OCI-LY3 (cell line): ENCODE results near the gene NTHL1.

Experiments used
- H2AFZ ChIP-seq: fragments of 200-600, 300-600 bp; shearing (Covaris generic); 2 replicates; pipeline ENCODE4 v1.6.0; 2014; ENCODE audit warnings: antibody characterized with exemption, low read depth, low read length
- H3K27ac ChIP-seq: fragments of 200-600, 300-600 bp; sonication (generic); 2 replicates; pipeline ENCODE4 v1.5.1; 2014; ENCODE audit warnings: mild to moderate bottlenecking, low read length, moderate library complexity, mixed read lengths
- H3K27me3 ChIP-seq: fragments of 200-600, 300-600 bp; sonication (generic); 2 replicates; pipeline ENCODE4 v1.6.1; 2014; ENCODE audit warnings: low read depth, low read length, mixed read lengths
- H3K36me3 ChIP-seq: fragments of 200-600, 300-600 bp; sonication (generic); replicated peaks from 2 replicates; pipeline ENCODE3; 2014; ENCODE audit warnings: low read depth, low read length, mixed read lengths
- H3K4me1 ChIP-seq: fragments of 300-600, 200-600 bp; sonication (generic); 2 replicates; pipeline ENCODE4 v1.6.1; 2014; ENCODE audit warnings: low read length, mixed read lengths
- H3K4me2 ChIP-seq: fragments of 200-600, 300-600 bp; sonication (generic); 2 replicates; pipeline ENCODE4 v1.6.1; 2014; ENCODE audit warnings: low read length, mixed read lengths
- H3K4me3 ChIP-seq: fragments of 300-600, 200-600 bp; sonication (generic); 2 replicates; pipeline ENCODE4 v1.5.1; 2014; ENCODE audit warnings: antibody characterized with exemption, mild to moderate bottlenecking, low read length, moderate library complexity
- H3K79me2 ChIP-seq: fragments of 300-600, 200-600 bp; shearing (Covaris generic); 2 replicates; pipeline ENCODE4 v1.6.1; 2014; ENCODE audit warnings: mild to moderate bottlenecking, low read length, mixed read lengths
- H3K9ac ChIP-seq: fragments of 300-600, 200-600 bp; shearing (Covaris generic); 2 replicates; pipeline ENCODE4 v1.6.0; 2014; ENCODE audit warnings: mild to moderate bottlenecking, low read length, moderate library complexity
- H3K9me3 ChIP-seq: fragments of 200-600, 300-600 bp; shearing (Covaris generic); 2 replicates; pipeline ENCODE4 v1.6.1; 2014; ENCODE audit warnings: low read length, mixed read lengths; ENCODE audit not compliant: insufficient read depth
- H4K20me1 ChIP-seq: fragments of 200-600, 300-600 bp; sonication (generic); 2 replicates; pipeline ENCODE4 v1.6.1; 2016; ENCODE audit warnings: low read length, mixed read lengths; ENCODE audit not compliant: insufficient read depth
- EZH2phosphoT487 ChIP-seq: fragments of 200-600 bp; shearing (Covaris generic); IDR thresholded peaks from 2 replicates; pipeline ENCODE4 v1.6.1; 2018; ENCODE audit warnings: antibody characterized with exemption, mixed run types, low read depth
- TF ChIP-seq, protein P1 (sequence below): fragments of 200-600, 300-600 bp; sonication (generic); IDR thresholded peaks from 2 replicates; pipeline ENCODE4 v1.5.1; 2014; ENCODE audit warnings: antibody characterized with exemption, low read length, low read depth

NTHL1 gene

GRCh38 chr16:2047330-2048115, at the start of gene NTHL1, which contains the start of gene TSC2:
Gene NTHL1 (minus strand): TSS chr16:2047834. CDS start chr16:2047823, 11 bp downstream.
Gene TSC2 (plus strand): TSS chr16:2047985. CDS start chr16:2048616, 631 bp downstream.
- H3K9ac ChIP-seq = peak within 1 kb of the TSS; percentile 72
- TF ChIP-seq EZH2phosphoT487 = no peak
- TF ChIP-seq, protein P1, sequence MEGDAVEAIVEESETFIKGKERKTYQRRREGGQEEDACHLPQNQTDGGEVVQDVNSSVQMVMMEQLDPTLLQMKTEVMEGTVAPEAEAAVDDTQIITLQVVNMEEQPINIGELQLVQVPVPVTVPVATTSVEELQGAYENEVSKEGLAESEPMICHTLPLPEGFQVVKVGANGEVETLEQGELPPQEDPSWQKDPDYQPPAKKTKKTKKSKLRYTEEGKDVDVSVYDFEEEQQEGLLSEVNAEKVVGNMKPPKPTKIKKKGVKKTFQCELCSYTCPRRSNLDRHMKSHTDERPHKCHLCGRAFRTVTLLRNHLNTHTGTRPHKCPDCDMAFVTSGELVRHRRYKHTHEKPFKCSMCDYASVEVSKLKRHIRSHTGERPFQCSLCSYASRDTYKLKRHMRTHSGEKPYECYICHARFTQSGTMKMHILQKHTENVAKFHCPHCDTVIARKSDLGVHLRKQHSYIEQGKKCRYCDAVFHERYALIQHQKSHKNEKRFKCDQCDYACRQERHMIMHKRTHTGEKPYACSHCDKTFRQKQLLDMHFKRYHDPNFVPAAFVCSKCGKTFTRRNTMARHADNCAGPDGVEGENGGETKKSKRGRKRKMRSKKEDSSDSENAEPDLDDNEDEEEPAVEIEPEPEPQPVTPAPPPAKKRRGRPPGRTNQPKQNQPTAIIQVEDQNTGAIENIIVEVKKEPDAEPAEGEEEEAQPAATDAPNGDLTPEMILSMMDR = 0 out of 2 replicates have a peak, but pooled peaks have one; percentile 8
- H3K79me2 ChIP-seq = peaks cover 18% of the 10 kb centered on the region
- no peaks in the 10 kb centered on the region for H4K20me1 ChIP-seq
- peak within 1 kb of the TSS; percentile 30; the same call in 1 of the 2 replicates for H2AFZ ChIP-seq
- H3K36me3 ChIP-seq = no peaks in the 10 kb centered on the region
- no peak within 1 kb of the TSS for H3K27ac ChIP-seq
- no peaks in the 10 kb centered on the region for H3K9me3 ChIP-seq
- peak within 1 kb of the TSS; percentile 96 for H3K4me2 ChIP-seq
- peak within 1 kb of the TSS; percentile 94 for H3K4me3 ChIP-seq
- H3K27me3 ChIP-seq = no peaks in the 10 kb centered on the region
- peaks cover 23% of the 10 kb centered on the region for H3K4me1 ChIP-seq

DNA sequence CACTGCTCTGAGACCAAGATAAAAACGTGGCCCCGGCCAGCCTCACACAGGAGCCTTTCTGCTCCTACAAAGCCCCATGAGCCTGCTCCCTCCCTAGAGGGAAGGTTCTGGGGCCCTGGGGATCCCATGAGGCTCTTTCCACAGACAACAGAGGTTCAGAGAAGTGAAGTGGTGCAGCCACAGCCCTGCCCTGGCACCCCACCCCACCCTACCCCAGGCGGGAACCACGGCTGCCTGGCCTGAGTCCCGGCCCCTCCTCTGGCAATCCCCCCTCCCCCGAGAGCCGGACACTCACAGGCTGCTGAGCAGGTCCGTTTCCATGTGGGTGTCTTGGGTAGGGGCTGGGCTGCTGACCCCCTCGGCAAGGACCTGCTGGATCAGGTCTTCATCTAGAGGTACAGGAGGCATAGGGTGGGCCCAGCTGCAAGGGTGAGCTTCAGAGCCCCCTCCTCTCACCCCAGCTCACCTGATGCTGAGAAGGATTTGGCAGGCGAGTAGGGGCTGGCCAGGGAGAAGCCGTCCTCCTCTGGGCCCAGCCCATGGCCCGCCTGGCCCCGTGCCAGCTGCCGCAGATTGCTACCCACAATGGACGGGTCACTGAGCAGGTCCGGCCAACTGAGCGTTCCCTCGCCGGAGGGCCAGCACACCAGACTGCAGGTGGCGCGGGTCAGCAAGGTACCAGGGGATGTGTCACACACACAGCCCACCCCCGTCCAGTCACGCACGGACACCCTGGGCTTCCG, 49.4 kb upstream of the NTHL1 start:
- H3K27ac ChIP-seq = no peak overlapping the region
- H3K9me3 ChIP-seq = no peaks in the 10 kb centered on the region
- no peaks in the 10 kb centered on the region for H3K27me3 ChIP-seq
- H3K36me3 ChIP-seq = no peaks in the 10 kb centered on the region
- H2AFZ ChIP-seq = no peak overlapping the region
- no peaks in the 10 kb centered on the region for H3K4me1 ChIP-seq
- TF ChIP-seq, protein P1 = no peak
- TF ChIP-seq EZH2phosphoT487 = no peak
- no peak overlapping the region for H3K4me2 ChIP-seq
- H3K9ac ChIP-seq = no peak overlapping the region
- H3K4me3 ChIP-seq = no peak overlapping the region
- no peaks in the 10 kb centered on the region for H3K79me2 ChIP-seq
- H4K20me1 ChIP-seq = no peaks in the 10 kb centered on the region

- no peak overlapping the region for H2AFZ ChIP-seq
- H3K4me2 ChIP-seq = no peak overlapping the region
- no peaks in the 10 kb centered on the region for H3K9me3 ChIP-seq
- H3K4me3 ChIP-seq = no peak overlapping the region
- TF ChIP-seq, protein P1 = no peak
- no peak for TF ChIP-seq EZH2phosphoT487
- H3K36me3 ChIP-seq = no peaks in the 10 kb centered on the region
- H3K4me1 ChIP-seq = no peaks in the 10 kb centered on the region
- no peaks in the 10 kb centered on the region for H3K79me2 ChIP-seq
- no peaks in the 10 kb centered on the region for H4K20me1 ChIP-seq
- H3K9ac ChIP-seq = no peak overlapping the region
- no peak overlapping the region for H3K27ac ChIP-seq
- H3K27me3 ChIP-seq = no peaks in the 10 kb centered on the region
Observed at GRCh38 chr16:2095918-2096582, 48.4 kb upstream of the NTHL1 start.
